GM06990 (cell line): ENCODE measurements around the gene C20orf204.

Experiments
- DNase-seq: peaks from one replicate; pipeline ENCODE4 v3.0.0-alpha.2; 2011; ENCODE audit not compliant: insufficient read length; ENCODE audit errors: extremely low read depth
- H3K27me3 ChIP-seq: replicated peaks from 2 replicates; pipeline ENCODE4 v1.6.0; 2011; ENCODE audit warnings: low read length; ENCODE audit not compliant: control insufficient read depth, insufficient read depth
- H3K36me3 ChIP-seq: 2 replicates; pipeline ENCODE4 v1.5.1; 2011; ENCODE audit warnings: low read length; ENCODE audit not compliant: control insufficient read depth, insufficient read depth
- H3K4me3 ChIP-seq: replicated peaks from 2 replicates; pipeline ENCODE4 v1.5.1; 2011; ENCODE audit warnings: low read depth, mild to moderate bottlenecking, control low read depth, low read length
- TF ChIP-seq, protein P1 (sequence below): IDR thresholded peaks from 2 replicates; pipeline ENCODE4 v1.5.1; 2011; ENCODE audit warnings: low read length, control low read depth, mild to moderate bottlenecking, inconsistent platforms; ENCODE audit not compliant: insufficient read depth, poor library complexity, severe bottlenecking

The C20orf204 gene

DNA sequence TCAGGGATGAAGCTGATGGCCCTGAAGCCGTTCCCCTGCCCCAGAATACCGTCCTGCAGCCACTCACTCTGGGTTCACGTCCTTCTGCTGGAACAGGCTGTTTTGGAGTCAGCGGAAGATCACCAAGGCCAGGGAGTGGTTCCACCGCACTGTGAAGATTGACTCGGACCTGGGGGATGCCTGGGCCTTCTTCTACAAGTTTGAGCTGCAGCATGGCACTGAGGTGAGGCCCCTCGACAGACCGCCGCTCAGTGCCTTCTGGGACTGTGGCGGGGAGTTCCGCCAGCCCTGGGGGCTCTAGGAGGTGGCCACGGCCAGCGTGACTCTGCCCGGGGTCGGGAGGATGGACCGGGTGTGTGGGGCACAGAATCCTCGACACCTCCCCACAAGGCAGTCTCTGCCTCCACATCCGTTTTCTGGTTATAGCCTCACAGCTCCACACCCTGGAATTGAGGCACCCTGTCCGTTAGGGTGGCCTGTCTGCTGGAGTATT lies 4.1 kb upstream of the C20orf204 start:
- H3K27me3 ChIP-seq: no peaks in the 10 kb centered on the region
- TF ChIP-seq, protein P1, sequence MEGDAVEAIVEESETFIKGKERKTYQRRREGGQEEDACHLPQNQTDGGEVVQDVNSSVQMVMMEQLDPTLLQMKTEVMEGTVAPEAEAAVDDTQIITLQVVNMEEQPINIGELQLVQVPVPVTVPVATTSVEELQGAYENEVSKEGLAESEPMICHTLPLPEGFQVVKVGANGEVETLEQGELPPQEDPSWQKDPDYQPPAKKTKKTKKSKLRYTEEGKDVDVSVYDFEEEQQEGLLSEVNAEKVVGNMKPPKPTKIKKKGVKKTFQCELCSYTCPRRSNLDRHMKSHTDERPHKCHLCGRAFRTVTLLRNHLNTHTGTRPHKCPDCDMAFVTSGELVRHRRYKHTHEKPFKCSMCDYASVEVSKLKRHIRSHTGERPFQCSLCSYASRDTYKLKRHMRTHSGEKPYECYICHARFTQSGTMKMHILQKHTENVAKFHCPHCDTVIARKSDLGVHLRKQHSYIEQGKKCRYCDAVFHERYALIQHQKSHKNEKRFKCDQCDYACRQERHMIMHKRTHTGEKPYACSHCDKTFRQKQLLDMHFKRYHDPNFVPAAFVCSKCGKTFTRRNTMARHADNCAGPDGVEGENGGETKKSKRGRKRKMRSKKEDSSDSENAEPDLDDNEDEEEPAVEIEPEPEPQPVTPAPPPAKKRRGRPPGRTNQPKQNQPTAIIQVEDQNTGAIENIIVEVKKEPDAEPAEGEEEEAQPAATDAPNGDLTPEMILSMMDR: no peak
- no peak overlapping the region for H3K4me3 ChIP-seq
- no peak for DNase-seq
- H3K36me3 ChIP-seq: peaks cover 32% of the 10 kb centered on the region

DNA sequence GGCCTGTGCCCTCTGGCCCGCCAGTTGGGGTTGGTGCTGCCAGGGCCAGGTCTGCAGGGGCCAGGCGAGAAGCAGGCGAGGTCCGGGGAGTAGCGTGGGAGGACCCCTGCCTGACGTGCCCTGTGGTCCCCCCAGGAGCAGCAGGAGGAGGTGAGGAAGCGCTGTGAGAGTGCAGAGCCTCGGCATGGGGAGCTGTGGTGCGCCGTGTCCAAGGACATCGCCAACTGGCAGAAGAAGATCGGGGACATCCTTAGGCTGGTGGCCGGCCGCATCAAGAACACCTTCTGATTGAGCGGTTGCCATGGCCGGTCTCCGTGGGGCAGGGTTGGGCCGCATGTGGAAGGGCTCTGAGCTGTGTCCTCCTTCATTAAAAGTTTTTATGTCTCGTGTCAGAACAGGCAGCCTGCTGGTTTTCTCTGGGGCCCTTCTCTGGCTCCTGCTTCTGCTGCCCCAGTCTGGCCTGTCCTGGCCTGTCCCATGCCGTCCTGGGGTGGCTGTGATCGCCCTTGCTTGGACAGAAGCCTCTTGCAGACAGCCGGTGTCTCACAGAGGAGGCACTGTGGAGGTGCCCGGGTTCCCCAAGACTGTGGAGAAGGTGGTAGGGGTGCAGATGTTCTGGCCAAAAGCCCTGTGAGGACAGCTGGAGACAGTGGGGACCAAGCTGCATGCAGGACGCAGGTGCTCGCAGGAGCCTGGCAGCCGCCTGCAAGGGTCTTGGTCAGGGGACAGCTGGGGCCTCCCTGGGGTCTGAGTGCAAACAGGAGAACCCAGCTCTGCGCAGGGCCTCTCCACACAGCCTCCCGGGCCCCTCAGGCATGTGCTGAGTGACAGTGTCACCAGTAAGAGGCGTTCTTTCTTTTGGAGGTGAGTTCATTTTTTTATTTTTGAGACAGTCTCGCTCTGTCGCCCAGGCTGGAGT lies 3.0 kb upstream of the C20orf204 start:
- Histone ChIP-seq H3K36me3 (peaks cover 21% of the 10 kb centered on the region), H3K27me3 (no peaks in the 10 kb centered on the region), H3K4me3 (no peak overlapping the region)
- no peak for DNase-seq
- TF ChIP-seq, protein P1: no peak

DNA sequence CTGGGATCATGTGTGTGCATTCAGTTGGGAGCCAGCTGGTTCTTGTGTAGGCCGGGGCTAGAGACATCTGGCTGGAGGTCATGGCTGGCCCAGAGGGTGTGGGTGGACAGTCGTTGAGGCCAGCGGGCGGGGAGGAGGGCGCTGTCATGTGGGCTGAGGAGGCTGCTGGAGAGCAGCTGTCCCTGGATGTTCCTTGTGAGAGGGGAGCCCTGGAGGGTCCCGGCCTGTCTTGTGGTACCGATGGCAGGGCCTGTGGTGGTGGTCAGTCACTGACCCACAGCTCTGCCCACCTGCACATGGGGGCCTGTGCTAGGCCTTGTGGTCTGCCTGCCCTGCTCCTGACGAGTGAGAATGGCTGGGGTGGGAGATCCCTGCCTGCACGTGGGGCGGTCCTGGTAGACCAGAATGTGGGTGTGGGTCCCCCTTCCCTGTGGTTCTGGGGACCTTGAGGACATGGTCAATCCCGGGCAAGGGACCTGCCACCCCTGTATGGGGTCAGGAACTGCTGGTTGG lies 1.9 kb upstream of the C20orf204 start:
- TF ChIP-seq, protein P1: no peak
- DNase-seq: no peak
- H3K27me3 ChIP-seq: no peaks in the 10 kb centered on the region
- peaks cover 15% of the 10 kb centered on the region for H3K36me3 ChIP-seq
- no peak overlapping the region for H3K4me3 ChIP-seq

DNA sequence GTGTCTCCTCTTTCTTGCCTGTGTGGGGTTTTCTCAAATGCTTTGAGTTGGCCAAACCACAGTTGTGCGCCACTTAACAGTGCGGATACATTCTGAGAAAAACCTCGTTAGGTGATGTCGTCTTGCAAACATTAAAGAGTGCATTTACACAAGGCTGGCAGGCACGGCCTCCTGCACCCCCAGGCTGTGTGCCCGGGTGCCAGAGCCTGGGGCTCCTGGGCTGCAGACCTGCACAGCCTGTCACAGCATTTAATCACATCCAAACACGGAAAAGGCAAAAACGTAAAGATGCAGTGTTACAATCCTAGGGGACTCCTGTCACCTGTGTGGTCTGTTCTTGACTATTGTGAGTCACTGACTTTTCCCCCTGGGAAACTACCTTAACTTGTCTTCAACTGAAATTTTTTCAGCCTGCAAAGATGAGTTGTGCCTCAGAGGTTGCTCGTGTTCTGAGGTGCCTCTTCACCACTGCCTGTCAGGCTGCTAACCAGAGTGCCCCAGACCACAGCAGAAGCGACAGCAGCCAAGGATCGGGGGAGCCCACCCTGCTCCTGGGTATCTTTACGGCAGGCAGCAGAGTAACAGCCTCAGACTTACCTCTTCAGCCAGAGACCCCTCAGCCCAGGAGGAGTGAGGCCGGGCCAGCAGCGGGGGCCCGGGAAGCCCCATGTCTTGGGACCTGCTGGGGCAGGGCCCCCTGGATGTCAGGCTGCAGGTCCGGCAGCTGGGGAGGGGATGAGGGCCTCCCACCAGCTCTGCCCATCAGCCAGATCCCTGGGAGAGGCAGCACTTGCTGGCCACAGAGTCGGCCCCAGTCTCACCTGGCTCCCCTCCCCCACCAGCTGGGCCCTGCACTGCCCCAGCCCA lies 683 bp upstream of the C20orf204 start:
- TF ChIP-seq, protein P1: no peak
- H3K27me3 ChIP-seq: no peaks in the 10 kb centered on the region
- no peak overlapping the region for H3K4me3 ChIP-seq
- peak; percentile 69 for DNase-seq
- H3K36me3 ChIP-seq: peaks cover 9% of the 10 kb centered on the region

- Histone ChIP-seq H3K27me3 (no peaks in the 10 kb centered on the region), H3K36me3 (peaks cover 5% of the 10 kb centered on the region), H3K4me3 (no peak overlapping the region)
- TF ChIP-seq, protein P1: no peak
- peak; percentile 56 for DNase-seq
Observed at GRCh38 chr20:64036346-64037198, 590 bp downstream of the C20orf204 start.
